SK-N-SH treated with all-trans-retinoic acid at 6 μM for 48 hours (cell line): ENCODE measurements around the gene RFC1.

Experiments
- ARNTL ChIP-seq: fragments of 450-650 bp; formaldehyde crosslinking; IDR thresholded peaks from 2 replicates; pipeline ENCODE4 v1.5.0; 2020; ENCODE audit warnings: low read depth, mild to moderate bottlenecking, moderate library complexity, borderline replicate concordance
- OSR1 ChIP-seq: fragments of 250-450 bp; sonication (Bioruptor Pico); IDR thresholded peaks from 2 replicates; pipeline ENCODE4 v1.8.0; 2022; ENCODE audit warnings: moderate library complexity, mild to moderate bottlenecking, inconsistent platforms
- PPARA ChIP-seq: fragments of 250-450 bp; sonication (Bioruptor Pico); IDR thresholded peaks from 2 replicates; pipeline ENCODE4 v1.5.0; 2020; ENCODE audit warnings: mild to moderate bottlenecking, borderline replicate concordance
- RARB ChIP-seq: fragments of 250-450 bp; sonication (Bioruptor Pico); IDR thresholded peaks from 2 replicates; pipeline ENCODE4 v1.8.0; 2021; ENCODE audit warnings: mild to moderate bottlenecking, moderate library complexity
- SNAI2 ChIP-seq: fragments of 250-450 bp; sonication (Bioruptor Pico); IDR thresholded peaks from 2 replicates; pipeline ENCODE4 v1.5.0; 2020; ENCODE audit warnings: mild to moderate bottlenecking, moderate library complexity
- TOX ChIP-seq: fragments of 250-450 bp; sonication (Bioruptor Pico); IDR thresholded peaks from 2 replicates; pipeline ENCODE4 v1.8.0; 2021; ENCODE audit warnings: mild to moderate bottlenecking, moderate library complexity, borderline replicate concordance
- ZFP3 ChIP-seq: fragments of 250-450 bp; sonication (Bioruptor Pico); IDR thresholded peaks from 2 replicates; pipeline ENCODE4 v1.5.0; 2020; ENCODE audit warnings: mild to moderate bottlenecking, moderate library complexity
- ZFP30 ChIP-seq: fragments of 450-650 bp; formaldehyde crosslinking; IDR thresholded peaks from 2 replicates; pipeline ENCODE4 v1.5.0; 2022; ENCODE audit warnings: mild to moderate bottlenecking, moderate library complexity
- TF ChIP-seq, protein P1 (sequence below): fragments of 250-450 bp; sonication (Bioruptor Pico); IDR thresholded peaks from 2 replicates; pipeline ENCODE4 v1.8.0; 2021; ENCODE audit warnings: low read depth, mild to moderate bottlenecking, moderate library complexity, borderline replicate concordance
- TF ChIP-seq, protein P2 (sequence below): fragments of 250-450 bp; sonication (Bioruptor Pico); IDR thresholded peaks from 2 replicates; pipeline ENCODE4 v1.8.0; 2020; ENCODE audit warnings: mild to moderate bottlenecking, moderate library complexity, borderline replicate concordance

DNA sequence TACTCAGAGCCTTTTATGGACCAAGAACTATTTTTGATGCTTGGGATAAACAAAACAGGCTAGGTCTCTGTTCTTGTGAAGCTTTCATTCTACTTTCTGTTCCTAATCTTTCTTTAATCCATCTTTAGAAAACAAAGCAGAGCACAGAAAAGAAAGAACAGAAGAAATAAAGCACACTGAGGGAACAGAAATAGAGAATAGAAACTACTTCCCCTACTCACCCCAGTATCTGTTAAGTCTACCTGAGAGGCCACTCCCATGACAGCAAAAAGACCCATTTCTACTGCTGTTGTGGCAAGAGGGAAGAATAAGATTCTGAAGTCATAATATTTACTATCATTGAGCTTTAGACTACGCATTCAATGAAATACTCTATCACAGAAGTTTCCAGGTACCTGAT is 9.2 kb downstream of the RFC1 start:
- TF ChIP-seq, protein P1, sequence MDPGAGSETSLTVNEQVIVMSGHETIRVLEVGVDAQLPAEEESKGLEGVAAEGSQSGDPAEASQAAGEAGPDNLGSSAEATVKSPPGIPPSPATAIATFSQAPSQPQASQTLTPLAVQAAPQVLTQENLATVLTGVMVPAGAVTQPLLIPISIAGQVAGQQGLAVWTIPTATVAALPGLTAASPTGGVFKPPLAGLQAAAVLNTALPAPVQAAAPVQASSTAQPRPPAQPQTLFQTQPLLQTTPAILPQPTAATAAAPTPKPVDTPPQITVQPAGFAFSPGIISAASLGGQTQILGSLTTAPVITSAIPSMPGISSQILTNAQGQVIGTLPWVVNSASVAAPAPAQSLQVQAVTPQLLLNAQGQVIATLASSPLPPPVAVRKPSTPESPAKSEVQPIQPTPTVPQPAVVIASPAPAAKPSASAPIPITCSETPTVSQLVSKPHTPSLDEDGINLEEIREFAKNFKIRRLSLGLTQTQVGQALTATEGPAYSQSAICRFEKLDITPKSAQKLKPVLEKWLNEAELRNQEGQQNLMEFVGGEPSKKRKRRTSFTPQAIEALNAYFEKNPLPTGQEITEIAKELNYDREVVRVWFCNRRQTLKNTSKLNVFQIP (CRISPR knock-in tag): no peak
- TF ChIP-seq ZFP3 (CRISPR knock-in tag): no peak
- no peak for TF ChIP-seq ARNTL (CRISPR knock-in tag)
- TF ChIP-seq TOX: no peak
- no peak for TF ChIP-seq ZFP30 (CRISPR knock-in tag)
- no peak for TF ChIP-seq OSR1 (CRISPR knock-in tag)
- no peak for TF ChIP-seq SNAI2 (CRISPR knock-in tag)
- TF ChIP-seq, protein P2, sequence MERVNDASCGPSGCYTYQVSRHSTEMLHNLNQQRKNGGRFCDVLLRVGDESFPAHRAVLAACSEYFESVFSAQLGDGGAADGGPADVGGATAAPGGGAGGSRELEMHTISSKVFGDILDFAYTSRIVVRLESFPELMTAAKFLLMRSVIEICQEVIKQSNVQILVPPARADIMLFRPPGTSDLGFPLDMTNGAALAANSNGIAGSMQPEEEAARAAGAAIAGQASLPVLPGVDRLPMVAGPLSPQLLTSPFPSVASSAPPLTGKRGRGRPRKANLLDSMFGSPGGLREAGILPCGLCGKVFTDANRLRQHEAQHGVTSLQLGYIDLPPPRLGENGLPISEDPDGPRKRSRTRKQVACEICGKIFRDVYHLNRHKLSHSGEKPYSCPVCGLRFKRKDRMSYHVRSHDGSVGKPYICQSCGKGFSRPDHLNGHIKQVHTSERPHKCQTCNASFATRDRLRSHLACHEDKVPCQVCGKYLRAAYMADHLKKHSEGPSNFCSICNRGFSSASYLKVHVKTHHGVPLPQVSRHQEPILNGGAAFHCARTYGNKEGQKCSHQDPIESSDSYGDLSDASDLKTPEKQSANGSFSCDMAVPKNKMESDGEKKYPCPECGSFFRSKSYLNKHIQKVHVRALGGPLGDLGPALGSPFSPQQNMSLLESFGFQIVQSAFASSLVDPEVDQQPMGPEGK (CRISPR knock-in tag): no peak
- TF ChIP-seq PPARA: no peak
- no peak for TF ChIP-seq RARB
